Gastrocnemius medialis (tissue), 4 donors: ENCODE results near the gene PPP4C. TPM values are rescaled to one million over a fixed set of nuclear protein-coding genes. Genes with fewer than 3 reads are reported as not detected.

Experiments
- ATAC-seq, 2 donors: fragments of 150-250 bp; one replicate each; pipeline ENCODE4 v1.9.1; 2016
- DNase-seq, 2 donors: peaks; one replicate each; pipeline ENCODE4 v3.0.0-alpha.2; 2019
- H3K27ac ChIP-seq, 4 donors: fragments of 200-600 bp; sonication (generic); 1 replicate in 1 of 4; 2 replicates in 3 of 4; pipeline ENCODE4 v1.5.1; 2016 to 2018; ENCODE audit warnings: mild to moderate bottlenecking in 2 of 4, moderate library complexity in 1 of 4
- H3K27me3 ChIP-seq, 3 donors: fragments of 200-600 bp; sonication (generic) in 2 of 3; 1 replicate in 1 of 3; 2 replicates in 2 of 3; pipeline versions ENCODE4 v1.5.1 to v1.6.0; 2016 to 2019; ENCODE audit warnings: mild to moderate bottlenecking in 1 of 3, moderate library complexity in 1 of 3
- H3K36me3 ChIP-seq, 2 donors: fragments of 200-600 bp; sonication (generic) in 1 of 2; one replicate each; pipeline ENCODE4 v1.5.1; 2017 to 2018
- H3K4me1 ChIP-seq, 2 donors: fragments of 200-600 bp; sonication (generic) in 1 of 2; one replicate each; pipeline ENCODE4 v1.5.1; 2016 to 2017; ENCODE audit warnings: mild to moderate bottlenecking in 2 of 2
- H3K4me3 ChIP-seq, 4 donors: fragments of 200-600 bp; sonication (generic) in 3 of 4; 1 replicate in 1 of 4; 2 replicates in 3 of 4; pipeline ENCODE4 v1.5.1; 2016 to 2019; ENCODE audit warnings: mild to moderate bottlenecking in 2 of 4
- H3K9me3 ChIP-seq, 3 donors: fragments of 200-600 bp; sonication (generic) in 2 of 3; 1 replicate in 1 of 3; 2 replicates in 2 of 3; pipeline ENCODE4 v1.5.1; 2016 to 2019
- POLR2A ChIP-seq, 2 donors: fragments of 450-650 bp; IDR thresholded peaks; one replicate each; pipeline ENCODE4 v1.6.1; 2017; ENCODE audit warnings: antibody characterized with exemption in 2 of 2, mild to moderate bottlenecking in 2 of 2, moderate library complexity in 2 of 2
- in situ Hi-C, 4 donors: fragments of 200-750 bp; cut with MboI; loops; one replicate each; pipeline versions ENCODE4 v1.15.0 to v1.8.0; 2017; ENCODE audit warnings: low sequenced_read_pairs in 4 of 4
- intact Hi-C: fragments of 100-400 bp; cut with DNase I; formaldehyde crosslinking; loops from one replicate; pipeline ENCODE4 v1.15.1; 2023; ENCODE audit warnings: low total_unique reads
- total RNA-seq, 4 donors: library from RNA; depleted of rRNA; stranded (reverse); fragments of >200 nt; gene quantifications; one replicate each; pipeline versions ENCODE4 v1.1.0 to v1.2.3, GENCODE V29; 2016
- TF ChIP-seq, protein P1 (sequence below), 5 experiments: fragments of 450-650 bp in 3 of 5; fragments of 200-600 bp in 2 of 5; sonication (generic) in 2 of 5; IDR thresholded peaks in 4 of 5; conservative IDR thresholded peaks in 1 of 5; 1 replicate in 4 of 5; 2 replicates in 1 of 5; pipeline ENCODE4 v1.5.1; 2016 to 2019; ENCODE audit warnings: antibody characterized with exemption in 5 of 5, mild to moderate bottlenecking in 3 of 5, moderate library complexity in 3 of 5

Gene PPP4C
- total RNA-seq, 4 donors from 2014 or later, result 23.8 to 64.3 (median 44.7) TPM

DNA sequence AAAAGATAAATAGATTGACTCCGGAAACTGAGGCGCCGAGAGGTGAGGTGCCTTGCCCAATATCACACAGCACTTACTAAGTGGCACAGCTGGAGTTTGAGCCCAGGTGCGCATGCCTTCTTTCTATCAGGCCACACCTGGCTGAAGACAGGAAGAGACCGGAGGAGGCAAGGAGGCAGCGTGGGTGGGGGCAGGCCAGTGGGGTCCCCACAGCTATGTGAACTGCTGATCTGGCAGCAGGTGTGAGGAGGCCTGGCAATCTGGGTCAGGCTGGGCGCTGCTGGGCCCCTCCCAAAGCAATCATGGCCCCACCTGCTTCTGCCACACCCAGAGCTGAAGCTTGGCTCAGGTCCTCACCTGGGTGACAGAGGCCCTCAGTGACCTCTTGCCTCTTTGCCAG lies 39.4 kb downstream of the PPP4C start:
- intact Hi-C loops, result no loop called here
- in situ Hi-C loops, result loop anchor here in 2 of 4 donors (5.0 to 25.0 kb wide), 2 partner anchors 63 to 297 kb away; partner anchors contain the start of gene ZNF771 (in 1 of the 2)
- H3K36me3 ChIP-seq, result peaks cover 0 to 50% of the 10 kb centered on the region in 2 donors
- ATAC-seq, result no peak
- TF ChIP-seq, protein P1, sequence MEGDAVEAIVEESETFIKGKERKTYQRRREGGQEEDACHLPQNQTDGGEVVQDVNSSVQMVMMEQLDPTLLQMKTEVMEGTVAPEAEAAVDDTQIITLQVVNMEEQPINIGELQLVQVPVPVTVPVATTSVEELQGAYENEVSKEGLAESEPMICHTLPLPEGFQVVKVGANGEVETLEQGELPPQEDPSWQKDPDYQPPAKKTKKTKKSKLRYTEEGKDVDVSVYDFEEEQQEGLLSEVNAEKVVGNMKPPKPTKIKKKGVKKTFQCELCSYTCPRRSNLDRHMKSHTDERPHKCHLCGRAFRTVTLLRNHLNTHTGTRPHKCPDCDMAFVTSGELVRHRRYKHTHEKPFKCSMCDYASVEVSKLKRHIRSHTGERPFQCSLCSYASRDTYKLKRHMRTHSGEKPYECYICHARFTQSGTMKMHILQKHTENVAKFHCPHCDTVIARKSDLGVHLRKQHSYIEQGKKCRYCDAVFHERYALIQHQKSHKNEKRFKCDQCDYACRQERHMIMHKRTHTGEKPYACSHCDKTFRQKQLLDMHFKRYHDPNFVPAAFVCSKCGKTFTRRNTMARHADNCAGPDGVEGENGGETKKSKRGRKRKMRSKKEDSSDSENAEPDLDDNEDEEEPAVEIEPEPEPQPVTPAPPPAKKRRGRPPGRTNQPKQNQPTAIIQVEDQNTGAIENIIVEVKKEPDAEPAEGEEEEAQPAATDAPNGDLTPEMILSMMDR (IDR thresholded peaks at IDR 0.05 in 4 of 5, conservative IDR thresholded peaks at IDR 0.05 in 1 of 5), result no peak
- TF ChIP-seq POLR2A (IDR thresholded peaks at IDR 0.05), result no peak
- no peaks in the 10 kb centered on the region for H3K27me3 ChIP-seq
- H3K4me1 ChIP-seq, result no peaks in the 10 kb centered on the region
- no peak overlapping the region for H3K27ac ChIP-seq
- H3K4me3 ChIP-seq, result no peak overlapping the region
- no peak for DNase-seq
- no peaks in the 10 kb centered on the region for H3K9me3 ChIP-seq

DNA sequence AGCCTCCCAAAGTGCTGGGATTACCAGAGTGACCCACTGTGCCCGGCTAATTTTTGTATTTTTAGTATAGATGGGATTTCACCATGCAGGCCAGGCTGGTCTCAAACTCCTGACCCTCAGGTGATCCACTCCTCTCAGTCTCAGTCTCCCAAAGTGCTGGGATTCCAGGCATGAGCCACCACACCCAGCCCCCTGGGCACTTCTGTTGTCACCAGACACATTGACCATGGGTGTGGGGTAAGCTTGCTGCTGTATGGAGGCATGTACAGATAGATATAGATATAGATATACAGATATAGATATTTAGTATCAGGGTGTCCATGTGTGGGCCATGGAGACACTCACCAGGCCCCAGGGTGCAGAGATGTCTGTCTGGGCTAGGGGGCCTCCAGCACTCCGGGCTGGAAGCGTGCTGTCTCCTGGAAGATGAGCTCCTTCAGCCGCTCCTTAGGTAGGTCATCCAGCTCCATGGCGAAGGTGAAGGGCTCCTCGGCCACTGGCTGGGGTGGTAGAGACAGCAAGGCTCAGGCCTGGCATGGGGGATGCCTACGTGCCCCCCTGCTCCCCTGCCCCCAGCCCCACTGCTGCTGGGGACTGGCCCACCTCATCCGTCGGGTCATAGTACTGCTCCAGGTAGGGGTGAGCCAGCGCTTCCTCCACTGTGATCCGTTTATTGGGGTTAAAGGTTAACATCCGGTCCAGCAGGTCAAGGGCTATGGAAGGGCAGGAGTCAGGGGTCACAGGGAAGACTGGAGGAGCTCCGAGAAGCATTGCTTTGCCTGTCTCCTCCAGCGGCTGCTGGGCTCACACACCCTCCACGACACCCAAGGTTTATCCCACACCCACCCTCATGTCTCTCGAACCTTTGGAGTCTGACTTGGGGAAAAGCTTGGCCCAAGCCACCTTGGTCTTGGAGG lies 40.8 kb downstream of the PPP4C start:
- intact Hi-C loops, result no loop called here
- ATAC-seq, result no peak
- Histone ChIP-seq H3K27ac (no peak overlapping the region), H3K9me3 (no peaks in the 10 kb centered on the region), H3K4me3 (no peak overlapping the region), H3K4me1 (peaks cover 5% of the 10 kb centered on the region in 2 donors), H3K27me3 (no peaks in the 10 kb centered on the region), H3K36me3 (peaks cover 0 to 50% of the 10 kb centered on the region in 2 donors)
- DNase-seq, result no peak
- in situ Hi-C loops, result loop anchor here in 2 of 4 donors (5.0 to 25.0 kb wide), 2 partner anchors 64 to 296 kb away; partner anchors contain the start of gene ZNF771 (in 1 of the 2)
- no peak for TF ChIP-seq POLR2A (IDR thresholded peaks at IDR 0.05)
- TF ChIP-seq, protein P1 (IDR thresholded peaks at IDR 0.05 in 4 of 5, conservative IDR thresholded peaks at IDR 0.05 in 1 of 5), result no peak

DNA sequence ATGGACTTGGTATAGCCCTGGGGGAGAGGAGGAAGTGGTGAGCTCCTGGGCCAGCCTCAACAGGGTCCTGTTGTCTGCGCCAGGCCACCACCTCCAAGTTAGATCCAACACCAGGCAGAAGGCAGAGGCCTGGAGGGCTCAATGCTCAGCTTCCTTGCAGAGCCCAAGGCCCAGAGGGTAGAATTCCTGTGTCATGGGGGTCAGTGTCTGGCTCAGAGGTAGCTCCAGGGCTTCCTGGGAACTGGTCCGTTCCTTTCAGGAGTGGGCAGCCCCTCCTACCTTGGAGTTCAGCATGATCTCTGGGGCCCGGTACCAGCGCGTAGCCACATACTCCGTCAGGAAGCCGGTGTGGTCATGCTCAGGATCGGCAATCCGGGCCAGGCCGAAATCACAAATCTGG lies 42.0 kb downstream of the PPP4C start:
- TF ChIP-seq, protein P1 (IDR thresholded peaks at IDR 0.05 in 4 of 5, conservative IDR thresholded peaks at IDR 0.05 in 1 of 5), result no peak
- no peak for TF ChIP-seq POLR2A (IDR thresholded peaks at IDR 0.05)
- intact Hi-C loops, result no loop called here
- in situ Hi-C loops, result loop anchor here in 2 of 4 donors (5.0 to 25.0 kb wide), 2 partner anchors 65 to 295 kb away; partner anchors contain the start of gene ZNF771 (in 1 of the 2)
- H3K4me1 ChIP-seq, result peaks cover 11 to 14% of the 10 kb centered on the region in 2 donors
- no peak overlapping the region for H3K4me3 ChIP-seq
- DNase-seq, result no peak
- H3K27ac ChIP-seq, result no peak overlapping the region
- H3K27me3 ChIP-seq, result no peaks in the 10 kb centered on the region
- no peaks in the 10 kb centered on the region for H3K9me3 ChIP-seq
- ATAC-seq, result no peak
- peaks cover 0 to 50% of the 10 kb centered on the region in 2 donors for H3K36me3 ChIP-seq

DNA sequence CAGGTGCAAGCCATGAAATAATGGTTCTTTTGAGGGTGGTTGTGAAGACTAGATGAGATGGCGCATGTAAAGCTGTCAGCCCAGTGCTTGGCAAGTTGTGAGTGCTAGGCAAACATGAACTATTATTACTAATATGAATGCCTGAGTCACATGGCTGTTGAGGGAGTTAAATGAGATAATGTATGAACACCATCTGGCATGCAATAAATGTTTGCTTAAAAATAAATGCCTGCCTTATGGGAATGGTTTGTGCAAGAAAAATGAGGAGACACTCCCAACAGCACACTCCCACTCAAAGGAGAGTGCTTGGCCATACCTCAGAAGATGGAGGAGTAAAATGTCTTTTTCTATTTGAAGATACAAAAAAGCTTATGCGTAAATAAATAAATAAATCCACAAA lies 43.6 kb downstream of the PPP4C start:
- TF ChIP-seq, protein P1 (IDR thresholded peaks at IDR 0.05 in 4 of 5, conservative IDR thresholded peaks at IDR 0.05 in 1 of 5), result no peak
- TF ChIP-seq POLR2A (IDR thresholded peaks at IDR 0.05), result no peak
- Histone ChIP-seq H3K9me3 (no peaks in the 10 kb centered on the region), H3K4me3 (no peak overlapping the region), H3K4me1 (peaks cover 14 to 17% of the 10 kb centered on the region in 2 donors), H3K27me3 (no peaks in the 10 kb centered on the region), H3K27ac (no peak overlapping the region), H3K36me3 (peaks cover 0 to 43% of the 10 kb centered on the region in 2 donors)
- ATAC-seq (no peak), DNase-seq (no peak)
- intact Hi-C loops (no loop called here), in situ Hi-C loops (loop anchor here in 2 of 4 donors (5.0 to 25.0 kb wide), 2 partner anchors 67 to 293 kb away; partner anchors contain the start of gene ZNF771 (in 1 of the 2))
